ENCODE results near the gene NIN.
"Not testable (repeated sequence)": the region's sequence is repeated elsewhere in the genome, so short reads cannot be mapped to it uniquely, and the experiment has no call there.

NIN gene

DNA sequence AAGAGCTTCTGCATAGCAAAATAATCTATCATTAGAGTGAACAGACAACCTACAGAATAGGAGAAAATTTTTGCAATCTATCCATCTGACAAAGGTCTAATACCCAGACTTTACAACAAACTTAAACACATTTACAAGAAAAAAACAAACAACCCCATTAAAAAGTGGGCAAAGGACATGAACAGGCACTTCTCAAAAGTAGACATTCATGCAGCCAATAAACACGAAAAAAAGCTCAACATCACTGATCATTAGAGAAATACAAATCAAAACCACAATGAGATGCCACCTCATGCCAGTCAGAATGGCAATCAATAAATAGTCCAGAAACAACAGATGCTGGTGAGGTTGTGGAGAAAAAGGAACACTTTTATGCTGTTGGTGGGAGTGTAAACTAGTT lies 15.9 kb downstream of the NIN start:
- not testable (repeated sequence) for DNase-seq

DNA sequence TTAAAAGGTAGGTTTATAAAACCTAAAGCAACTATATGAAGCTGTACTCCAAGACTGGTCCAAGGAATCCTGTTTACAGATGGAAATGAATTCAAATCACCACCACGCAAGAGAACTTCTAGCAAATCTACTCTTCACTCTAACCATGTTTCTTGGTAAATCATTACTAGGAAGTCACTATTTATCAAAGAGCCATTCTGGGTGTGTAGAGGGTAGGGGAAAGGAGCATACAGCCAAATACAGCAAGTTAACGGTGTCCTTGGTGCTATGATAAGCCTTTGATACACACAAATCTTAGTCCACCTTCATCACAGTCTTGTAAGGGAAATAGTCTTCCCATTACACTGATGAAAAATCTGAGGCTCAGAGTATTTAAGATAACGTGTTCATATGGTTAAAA lies 16.8 kb downstream of the NIN start:
- no peak for DNase-seq

DNA sequence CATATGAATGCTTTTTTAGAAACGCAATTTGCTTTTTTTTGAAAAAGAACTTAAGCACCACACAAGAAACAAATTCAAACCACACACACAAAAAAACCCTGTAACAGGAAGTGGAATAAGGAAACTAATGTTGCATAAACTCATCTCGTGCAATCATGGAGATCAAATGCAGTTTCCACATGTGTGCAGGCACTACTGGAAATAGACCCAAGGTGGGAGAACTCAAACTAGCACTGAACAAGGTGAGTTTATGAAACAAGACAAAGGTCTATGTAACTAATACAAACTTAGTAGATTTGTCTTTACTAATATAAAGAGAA lies 17.5 kb downstream of the NIN start:
- DNase-seq: no peak

DNA sequence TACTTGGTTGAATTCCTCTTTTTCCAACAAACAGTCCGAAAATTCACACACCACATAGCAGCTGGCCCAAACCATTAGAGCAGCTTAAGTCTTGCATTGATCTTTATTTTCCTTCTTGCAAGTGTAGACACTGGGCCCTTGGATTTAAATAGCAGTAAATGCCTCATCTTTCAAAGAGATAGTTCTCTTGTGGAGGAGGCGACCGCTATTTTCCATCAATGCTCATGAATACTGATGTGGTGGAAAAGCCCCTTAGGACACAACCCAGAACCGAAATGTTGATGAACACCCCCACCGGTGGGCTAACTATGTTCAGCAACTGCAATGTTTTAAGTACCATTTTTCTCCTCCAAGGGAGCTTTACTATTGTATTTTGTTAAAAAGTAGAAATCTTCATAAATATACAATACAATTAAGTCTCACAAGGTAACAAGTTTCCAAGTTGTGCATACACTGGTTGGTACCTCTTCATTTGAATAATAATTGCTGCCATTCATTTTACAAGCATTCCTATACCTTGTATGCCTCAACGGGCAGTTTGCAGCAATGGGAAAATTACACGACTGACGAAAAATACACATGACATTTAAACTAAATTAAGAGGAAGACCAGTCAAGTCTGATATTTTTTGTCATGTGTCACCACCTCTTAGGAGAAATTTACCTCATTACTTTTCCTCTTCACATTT lies 18.0 kb downstream of the NIN start:
- no peak for DNase-seq

DNA sequence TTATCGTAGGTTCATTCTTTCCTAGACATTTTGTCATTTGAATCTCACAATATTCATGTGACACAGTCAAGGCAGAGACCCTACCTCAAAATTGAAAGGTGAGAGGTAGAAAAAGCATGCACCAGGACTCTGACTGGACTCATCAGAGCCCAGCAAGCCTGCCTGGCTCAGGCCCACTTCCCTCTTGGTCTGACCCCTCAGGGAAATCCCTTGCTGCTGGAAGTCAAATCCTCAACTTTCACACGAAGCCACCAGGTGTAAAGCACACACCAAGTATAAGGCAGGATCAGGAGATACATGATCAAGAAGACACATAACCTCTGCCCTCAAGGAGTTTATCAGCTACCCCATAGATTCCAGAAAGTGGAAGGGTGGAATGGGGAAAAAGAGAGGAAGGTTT lies 18.8 kb downstream of the NIN start:
- DNase-seq: no peak

DNA sequence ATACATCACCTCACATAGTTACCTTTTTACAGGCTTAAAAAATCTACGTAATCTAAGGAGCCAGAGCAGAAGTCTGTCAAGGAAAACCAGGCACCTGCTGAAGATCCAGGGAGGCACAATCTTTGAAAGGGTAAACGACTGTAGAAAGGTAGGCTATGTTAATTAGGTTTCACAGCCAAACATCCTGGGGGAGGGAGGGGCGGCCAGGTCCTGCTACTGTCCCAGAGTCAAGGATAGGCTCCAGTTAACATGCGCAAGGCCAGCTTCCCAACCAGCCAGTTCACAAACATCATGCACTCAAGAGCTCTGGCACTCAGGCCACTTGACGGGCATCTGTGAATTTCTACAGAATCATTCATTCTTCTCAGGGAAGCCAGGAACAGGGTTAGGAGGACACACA lies 22.9 kb downstream of the NIN start:
- no peak for DNase-seq

DNA sequence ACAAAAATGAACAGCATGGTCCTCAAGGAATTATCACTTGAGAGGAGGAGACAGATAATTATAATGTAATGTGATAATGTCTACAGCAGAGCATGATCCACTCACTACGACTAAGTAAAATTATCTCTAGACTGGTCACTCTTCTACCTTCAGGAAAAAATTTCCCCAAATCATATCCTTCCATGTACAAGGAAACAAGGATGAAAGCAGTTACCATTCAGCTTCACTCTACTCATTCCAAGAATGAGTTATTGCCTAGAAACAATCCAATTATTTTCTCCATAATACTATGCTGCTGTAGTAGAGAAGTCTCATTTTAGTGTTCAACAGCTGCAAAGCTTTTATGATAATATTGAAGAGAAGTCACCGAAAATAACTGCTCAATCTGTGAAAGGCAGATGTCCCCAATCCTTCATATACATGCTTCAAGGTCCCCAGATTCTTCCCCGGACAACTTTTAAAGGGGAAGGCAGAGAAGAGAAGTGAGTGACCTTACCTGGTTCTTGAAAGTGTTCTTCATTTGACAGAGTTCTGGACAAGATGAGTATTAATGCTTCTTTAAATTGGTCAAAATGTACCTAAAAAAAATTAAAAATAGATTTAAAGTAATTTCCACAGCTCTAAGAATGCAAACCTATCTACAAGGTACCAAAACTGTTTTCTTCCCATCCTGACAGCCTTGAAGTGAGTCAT lies 24.6 kb downstream of the NIN start:
- DNase-seq: no peak

DNA sequence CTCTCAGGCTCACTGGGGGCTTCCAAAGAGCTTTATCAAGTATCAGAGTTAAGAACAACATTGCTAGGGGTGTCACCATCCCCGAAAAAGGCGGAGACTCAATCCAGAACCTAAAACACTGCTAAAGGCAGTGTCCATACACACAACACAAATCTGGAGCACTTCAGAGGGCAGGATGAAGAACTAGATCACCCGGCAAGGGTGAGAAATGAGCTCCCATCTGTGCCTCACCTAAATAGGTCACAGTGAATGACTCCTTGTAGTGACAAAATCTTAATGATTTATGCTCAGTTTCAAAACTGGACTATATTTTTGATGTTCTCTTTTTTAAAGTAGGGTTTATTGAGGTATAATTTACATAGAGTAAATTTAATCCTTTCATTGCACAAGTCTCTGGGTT lies 25.6 kb downstream of the NIN start:
- DNase-seq: no peak

DNA sequence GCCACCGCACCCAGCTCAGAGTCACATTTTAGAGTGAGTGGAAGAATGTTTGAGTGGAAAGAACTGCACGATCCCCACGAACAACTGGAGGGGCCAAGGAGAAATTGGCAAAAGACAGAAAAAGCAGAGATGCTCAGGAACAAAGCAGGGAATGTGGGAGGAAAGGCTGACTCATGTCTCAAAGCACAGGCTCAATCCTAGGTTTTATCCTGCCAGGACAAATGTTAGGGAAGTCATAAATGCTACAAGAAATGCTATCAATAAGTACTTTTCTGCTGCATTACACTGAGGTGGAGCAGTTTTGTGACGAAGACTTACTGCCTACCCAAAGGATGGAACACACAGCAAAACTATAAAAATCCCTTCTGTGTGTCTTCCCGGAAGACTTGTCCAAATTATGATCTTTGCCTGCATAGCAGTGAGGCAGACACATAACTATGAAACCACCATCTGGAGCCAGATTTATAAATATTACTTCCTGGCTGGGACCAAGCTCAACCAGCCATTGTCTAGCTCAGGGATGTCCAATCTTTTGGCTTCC lies 26.7 kb downstream of the NIN start:
- no peak for DNase-seq

DNA sequence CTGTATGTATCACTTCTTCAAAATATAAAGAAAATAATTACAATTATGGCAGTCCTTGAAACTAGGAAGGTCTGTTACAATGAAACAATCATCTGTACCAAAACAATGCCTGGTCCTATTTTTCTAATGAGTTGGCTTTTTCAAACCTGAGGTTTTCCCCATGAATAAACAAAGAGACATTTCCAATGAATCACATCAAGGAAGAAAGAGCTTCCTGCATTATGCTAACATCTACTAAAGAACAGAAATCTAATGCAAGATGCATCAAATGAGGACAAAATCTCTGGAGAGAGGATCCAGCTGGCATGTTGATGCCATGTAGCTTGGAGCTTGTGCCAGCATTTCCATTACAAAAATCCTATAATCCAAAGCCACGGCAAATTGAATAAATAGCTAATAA lies 29.3 kb downstream of the NIN start:
- no peak for DNase-seq

DNA sequence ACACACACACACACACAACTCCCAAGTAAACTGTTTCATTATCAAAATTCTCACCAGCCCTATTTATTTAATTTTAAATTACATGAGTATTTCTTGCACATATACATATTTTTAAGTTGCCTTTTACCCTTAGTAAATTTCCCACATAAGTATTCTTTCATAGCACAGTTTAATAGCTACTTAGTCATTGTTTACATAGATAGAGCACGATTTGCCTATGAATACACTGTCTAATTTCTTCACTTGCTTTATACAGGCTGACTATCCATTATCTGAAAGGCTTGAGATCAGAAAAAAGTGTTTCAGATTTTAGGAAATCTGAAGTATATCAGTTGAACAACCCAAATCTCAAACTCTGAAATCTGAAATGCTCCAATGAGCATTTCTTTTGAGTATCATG lies 30.9 kb downstream of the NIN start:
- DNase-seq: no peak

DNA sequence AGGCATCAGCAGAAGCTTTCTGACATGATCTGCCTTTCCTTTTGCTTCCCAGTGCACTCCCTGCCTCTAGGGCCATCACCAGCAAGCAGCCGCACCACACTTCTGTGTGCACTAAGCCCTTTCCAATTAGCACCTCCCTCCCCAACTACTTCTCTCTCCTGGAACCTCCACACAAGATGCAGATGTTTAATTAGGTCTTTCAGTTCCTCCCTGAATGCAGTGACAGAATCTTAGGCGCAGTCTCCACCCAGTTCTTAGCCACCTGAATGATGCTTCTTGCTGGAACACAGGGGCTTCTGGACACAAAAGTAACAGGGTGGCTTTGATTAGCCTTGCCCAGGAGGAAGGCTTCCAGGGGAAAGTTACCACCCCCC lies 32.9 kb downstream of the NIN start:
- no peak for DNase-seq

DNA sequence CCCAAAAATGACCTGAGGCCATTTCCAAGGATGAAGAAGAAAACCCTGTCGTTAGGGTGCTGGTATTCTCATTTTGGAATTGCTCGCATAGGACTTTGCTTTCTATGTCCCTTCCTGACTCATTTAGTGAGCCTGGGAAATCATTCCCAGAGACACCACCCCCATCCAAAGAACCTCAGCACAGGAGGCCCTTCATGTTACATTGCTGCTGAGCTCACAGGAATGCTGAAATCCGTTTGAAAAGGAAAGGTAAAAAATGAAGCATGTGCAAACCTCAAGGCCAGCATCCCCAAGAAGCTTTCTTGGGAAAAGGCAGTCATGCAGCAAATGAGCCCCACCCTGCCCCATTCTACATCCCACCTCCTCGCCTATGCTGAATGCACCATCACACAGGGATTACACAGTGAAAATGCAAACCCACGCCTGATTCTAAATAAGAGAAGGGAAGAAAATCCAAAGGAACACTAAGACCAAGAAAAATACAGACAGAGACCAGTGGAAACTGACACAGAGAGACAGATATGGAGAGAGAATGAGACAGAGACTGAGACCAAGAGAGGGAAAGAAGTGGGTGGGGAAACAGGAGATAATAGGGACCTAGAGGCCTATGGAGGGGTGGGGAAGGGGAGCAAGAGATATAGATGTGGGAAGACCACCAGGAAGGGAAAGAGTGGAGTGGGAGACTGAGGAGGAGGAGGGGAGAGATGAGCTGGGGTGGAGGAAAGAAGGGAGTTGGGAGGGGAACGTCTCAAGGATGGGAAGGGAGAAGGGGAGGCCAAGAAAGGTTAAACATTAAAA lies 33.5 kb downstream of the NIN start:
- DNase-seq: no peak

DNA sequence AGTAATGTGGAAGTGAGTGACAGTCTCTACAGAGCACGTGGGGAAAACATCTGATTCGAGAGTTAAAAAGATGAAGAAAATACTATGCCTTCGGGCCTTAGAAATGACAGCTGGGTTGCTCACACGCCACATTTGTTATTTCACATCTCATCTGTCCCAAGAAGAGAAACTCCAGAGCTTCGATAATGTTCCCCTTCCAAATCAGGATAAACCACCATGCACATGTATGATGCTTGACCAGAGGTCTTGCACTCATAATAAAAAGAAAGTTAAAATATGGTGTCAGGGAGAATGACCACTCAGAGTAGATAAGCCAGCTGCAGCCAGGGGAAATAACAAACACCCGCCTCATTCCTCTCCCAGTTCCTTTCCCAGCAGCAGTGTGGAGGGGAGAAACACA lies 34.6 kb downstream of the NIN start:
- no peak for DNase-seq

DNA sequence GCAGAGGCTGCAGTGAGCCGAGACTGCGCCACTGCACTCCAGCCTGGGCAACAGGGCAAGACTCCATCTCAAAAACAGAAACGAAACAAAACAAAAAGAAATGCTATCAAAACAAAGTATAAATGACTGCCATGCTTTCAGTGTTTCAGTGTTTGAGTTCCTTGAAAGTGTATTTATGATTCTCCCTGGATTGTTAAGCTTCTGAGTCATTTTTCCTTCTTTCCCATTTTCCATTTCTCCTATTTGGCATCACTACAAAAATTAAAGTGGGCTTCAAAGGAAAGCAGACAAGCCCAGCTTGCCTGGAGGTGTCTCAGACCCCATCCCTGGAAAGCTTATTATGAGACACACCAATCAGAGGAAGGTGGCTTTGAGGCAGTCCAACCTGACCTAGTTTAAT lies 35.1 kb downstream of the NIN start:
- no peak for DNase-seq

DNA sequence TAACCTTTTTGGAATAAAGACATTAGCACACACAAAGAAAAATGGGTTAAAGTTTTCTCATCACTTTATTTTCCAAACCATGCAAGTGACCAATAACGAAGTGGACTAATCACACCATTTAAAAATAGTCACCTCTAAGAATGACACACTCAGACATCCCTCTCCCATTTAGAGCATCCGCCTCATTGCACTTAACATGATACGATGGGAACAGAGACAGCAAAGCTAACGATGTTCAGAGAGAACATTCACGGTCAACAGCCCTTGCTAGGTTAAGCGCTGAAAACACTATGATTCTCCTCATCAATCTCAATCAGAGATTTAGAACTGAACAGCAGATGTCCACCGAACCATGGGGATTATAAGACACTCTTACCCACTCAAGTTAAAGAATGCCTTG lies 35.8 kb downstream of the NIN start:
- no peak for DNase-seq

DNA sequence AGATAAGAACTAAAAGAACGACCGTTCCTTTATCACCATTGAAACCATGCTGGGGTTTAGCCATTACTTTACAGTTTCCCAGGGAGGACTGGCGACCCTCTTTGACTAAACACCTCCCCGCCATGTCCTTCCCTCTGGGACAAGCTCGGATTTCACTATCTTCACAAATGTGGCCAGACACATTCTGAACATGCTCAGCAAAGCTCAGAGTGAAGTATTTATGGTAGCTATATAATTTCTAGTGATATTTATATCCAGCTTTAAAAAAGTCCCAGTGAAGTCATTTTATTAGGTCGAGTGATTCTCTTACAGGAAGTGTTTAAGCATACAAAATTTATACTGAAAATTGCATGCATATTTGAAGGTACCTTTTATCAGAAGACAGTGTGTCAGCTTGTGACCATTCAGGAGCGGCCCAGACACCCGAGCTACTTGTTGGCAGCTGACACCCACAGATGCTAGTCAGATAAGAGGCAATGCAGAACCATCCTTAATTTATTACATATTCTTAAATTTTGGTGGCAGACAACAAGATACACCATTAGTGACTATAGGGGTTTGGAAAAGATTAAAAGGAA lies 36.8 kb downstream of the NIN start:
- DNase-seq: no peak

DNA sequence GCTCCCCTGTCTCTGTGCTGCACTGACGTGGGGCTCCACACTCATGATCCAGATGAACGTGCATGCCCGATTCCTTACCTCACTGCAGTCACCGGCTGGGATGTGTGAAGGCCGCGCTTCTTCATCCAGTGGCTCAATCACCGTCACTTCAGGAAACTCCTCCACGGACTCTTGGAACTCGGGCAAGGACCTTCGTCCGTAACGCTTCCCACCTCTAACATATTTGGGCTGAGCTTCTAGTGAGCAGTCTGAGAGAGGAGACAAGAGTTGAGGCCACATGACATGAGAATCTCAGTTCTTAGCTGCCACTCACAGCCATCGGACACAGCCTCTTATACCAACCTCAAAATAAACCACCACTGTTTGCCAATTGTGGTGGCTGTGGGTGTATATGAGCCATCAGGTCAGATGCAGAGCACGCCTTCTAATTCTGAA lies 38.3 kb downstream of the NIN start:
- no peak for DNase-seq

DNA sequence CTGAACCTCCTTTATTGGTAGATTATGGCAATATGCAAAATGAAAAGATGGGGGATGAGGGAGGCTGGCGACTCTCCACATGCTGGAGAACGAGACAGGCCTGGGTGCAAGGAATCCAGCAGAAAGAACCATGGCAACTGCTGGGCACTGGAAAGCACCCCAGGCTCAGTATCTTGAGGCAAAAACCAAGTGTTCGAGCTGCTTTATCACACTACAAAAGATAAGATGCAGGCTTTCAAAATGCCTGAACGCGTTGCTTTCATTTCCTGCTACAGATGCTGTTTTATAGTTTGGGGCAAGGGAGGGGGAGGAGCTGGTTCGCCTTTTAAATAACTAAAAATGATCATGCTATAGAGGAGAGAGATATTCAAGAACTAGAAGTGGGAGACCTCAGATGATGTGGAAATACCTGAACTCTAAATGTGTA lies 38.9 kb downstream of the NIN start:
- DNase-seq: no peak

DNA sequence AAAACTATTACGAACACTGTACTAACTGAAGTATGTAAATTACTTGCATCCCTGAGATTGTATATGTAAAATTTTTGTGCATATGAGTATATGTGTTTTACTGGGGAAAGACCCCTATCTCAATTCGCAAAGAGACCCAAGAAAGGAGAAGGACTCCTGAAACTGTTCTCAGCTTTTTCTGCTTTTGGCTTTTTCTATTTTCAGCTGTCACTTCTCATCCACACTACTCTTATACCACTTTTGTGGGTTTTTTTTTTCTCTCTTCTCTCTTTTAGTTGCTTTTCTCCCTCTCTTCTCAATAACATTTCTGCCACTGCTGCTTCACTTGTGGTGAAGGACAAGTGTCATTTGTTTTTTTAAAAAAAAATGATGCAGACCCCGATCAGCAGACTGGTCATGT lies 39.8 kb downstream of the NIN start:
- DNase-seq: no peak

DNA sequence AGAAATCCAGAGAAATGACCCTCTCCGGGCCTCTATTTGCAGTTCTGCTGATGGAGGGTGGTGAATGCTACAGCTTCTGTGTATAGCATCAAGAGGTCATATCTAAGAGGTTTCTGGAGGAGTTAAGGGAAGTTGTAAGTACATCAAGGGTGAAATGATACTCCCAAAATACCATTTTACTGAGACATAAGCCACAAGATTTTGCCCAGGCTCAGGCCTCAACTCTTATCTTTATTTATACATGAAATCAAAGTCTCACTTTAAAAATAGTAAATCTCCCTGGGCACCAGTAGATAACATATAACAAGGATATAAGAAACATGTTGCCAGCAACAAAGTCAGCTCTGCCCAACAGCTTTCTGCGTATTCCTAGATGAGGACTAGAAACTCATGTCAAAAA lies 40.4 kb downstream of the NIN start:
- no peak for DNase-seq

DNA sequence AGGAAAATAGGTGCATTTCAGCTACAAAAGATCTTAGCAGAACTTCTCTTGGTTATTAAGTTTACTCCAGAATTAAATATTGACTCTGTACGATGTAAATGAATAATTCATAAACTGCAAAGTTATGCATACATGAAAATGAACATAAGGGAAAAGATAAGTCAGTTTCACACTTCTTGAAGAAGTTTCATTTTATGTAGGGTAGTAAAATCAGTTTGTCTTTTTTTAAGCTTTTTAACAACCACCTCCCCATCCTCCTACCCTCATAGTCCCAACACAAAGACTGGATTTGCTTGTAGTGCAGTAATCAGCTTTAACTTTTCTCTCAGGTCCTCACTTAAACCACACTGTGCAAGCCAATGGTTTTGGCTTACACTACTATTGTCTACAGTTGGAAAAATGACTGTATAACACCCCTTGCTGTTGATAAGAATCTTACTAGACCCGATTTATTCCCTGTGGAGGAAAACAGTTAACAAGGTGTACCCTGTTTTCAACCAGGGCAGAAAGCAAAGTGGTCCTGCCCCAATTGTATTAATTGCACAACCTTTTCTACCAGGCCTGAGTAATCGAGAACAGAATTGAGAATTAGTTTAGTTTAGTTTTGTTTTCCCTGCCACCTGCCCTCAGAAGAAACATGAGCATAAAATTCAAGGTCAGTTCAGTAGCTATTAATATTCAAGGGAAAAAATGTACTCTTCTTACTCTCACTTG lies 44.1 kb downstream of the NIN start:
- no peak for DNase-seq

DNA sequence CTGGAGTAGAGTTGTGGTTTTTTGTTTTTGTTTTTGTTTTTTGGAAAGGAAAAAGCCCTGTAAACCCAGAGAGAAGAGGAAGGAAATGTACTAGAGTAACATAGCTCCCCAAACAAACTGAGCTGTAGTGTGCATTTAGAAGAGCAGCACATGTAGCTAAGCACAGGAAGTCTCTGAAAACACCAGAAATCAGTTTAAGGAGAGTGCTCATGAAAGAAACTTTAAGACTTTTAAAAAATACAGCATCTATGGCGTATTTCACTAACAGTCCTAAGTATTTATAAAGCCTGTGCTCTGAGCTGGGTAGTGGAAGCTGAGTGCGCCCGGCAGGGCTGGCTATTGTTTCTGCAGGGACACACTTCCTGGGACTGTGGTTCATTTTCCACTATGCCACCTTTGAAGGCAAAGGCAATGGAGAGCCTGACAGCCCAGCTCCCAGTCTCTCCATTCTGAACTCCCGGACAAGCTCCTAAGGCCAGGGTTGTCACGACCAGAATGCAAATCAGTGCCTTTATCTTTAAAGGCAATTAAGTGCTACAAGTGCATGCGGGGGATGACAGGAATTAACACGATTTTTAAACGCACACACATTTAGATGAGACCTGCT lies 45.4 kb downstream of the NIN start:
- DNase-seq: no peak
